Measurements from ENCODE around the gene ILK. TPM values are rescaled to one million over a fixed set of nuclear protein-coding genes. Genes with fewer than 3 reads are reported as not detected.

ILK gene
- total RNA-seq, 6 experiments from 2014 or later = 195 to 245 (median 223) TPM

DNA sequence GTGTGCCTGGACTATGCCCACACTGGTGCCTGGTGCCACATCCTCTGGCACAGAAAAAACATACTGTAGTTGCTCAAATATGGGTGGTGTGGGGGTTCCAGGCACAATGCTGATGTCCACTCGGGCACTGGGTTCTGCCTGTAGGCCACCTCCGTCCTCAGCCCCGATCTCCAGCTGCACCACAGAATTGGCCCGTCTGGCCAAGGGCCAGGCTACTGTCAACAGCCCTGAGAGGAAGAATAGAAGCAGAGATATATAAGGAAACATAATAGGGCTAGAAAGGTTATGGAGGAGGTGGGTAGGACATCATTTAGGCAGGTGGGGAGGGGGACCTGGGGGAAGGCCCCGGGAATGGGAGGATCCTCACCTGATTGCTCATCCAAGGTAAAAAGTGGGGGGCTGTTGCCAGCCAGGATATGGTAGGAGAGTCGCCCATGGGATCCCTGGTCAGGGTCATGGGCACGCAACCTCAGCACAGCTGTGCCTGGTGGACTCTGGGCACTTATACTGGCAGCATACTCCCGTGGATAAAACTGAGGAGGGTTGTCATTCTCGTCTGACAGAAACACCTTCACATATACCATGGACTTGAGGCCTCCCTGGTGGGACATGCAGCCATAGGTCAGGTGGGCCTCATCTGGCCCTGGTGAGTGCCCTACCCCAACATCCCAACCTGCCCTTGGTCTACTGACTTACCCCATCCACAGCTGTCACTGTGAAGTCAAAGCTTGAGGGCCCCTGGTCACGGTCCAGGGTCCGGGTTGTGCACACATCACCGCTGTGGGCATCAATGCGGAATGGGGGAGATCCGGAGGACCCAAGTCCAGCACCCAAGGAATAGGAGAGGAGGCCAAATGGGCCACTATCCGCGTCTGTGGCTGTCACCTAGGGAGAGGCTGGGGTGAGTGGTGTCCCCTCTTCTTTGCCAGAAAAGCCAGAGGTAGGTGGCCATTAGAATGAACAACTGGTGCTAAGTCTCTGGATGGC lies 30.1 kb downstream of the ILK start:
- H3K4me1 Mint-ChIP-seq (ENCODE audit: low read depth) = no peaks in the 10 kb centered on the region
- no peaks in the 10 kb centered on the region for H3K27me3 Mint-ChIP-seq (ENCODE audit: insufficient read depth)
- no peak for DNase-seq
- TF ChIP-seq, protein P1, sequence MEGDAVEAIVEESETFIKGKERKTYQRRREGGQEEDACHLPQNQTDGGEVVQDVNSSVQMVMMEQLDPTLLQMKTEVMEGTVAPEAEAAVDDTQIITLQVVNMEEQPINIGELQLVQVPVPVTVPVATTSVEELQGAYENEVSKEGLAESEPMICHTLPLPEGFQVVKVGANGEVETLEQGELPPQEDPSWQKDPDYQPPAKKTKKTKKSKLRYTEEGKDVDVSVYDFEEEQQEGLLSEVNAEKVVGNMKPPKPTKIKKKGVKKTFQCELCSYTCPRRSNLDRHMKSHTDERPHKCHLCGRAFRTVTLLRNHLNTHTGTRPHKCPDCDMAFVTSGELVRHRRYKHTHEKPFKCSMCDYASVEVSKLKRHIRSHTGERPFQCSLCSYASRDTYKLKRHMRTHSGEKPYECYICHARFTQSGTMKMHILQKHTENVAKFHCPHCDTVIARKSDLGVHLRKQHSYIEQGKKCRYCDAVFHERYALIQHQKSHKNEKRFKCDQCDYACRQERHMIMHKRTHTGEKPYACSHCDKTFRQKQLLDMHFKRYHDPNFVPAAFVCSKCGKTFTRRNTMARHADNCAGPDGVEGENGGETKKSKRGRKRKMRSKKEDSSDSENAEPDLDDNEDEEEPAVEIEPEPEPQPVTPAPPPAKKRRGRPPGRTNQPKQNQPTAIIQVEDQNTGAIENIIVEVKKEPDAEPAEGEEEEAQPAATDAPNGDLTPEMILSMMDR (IDR thresholded peaks at IDR 0.05) = no peak
- H3K9me3 Mint-ChIP-seq = no peaks in the 10 kb centered on the region
- no peak overlapping the region for H3K27ac Mint-ChIP-seq
- no peak overlapping the region for H3K4me3 Mint-ChIP-seq
- no peaks in the 10 kb centered on the region for H3K36me3 Mint-ChIP-seq (ENCODE audit: low read depth)

DNA sequence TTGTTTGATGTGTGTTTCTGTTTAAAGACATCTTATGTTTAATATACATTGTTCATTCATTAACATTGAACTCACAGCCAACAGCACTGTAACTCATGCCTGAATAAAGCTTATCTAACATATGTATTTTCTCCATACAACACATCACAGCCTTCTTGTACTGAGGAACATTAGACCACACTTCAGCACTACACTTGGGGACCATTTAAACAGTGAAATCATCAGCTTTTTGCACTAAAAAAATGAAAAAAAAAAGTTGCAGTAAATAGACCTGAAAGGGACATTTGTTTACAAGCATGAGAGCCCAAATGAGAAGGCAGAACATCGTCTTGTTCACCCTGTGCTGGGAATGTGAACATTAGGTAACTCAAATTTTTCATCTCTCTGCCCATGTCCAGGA lies 31.0 kb downstream of the ILK start:
- Mint-ChIP-seq H3K4me3 (no peak overlapping the region), H3K27ac (peak overlapping the region; percentile 8; the same call in 1 of the 2 replicates), H3K36me3 (ENCODE audit: low read depth) (no peaks in the 10 kb centered on the region), H3K27me3 (ENCODE audit: insufficient read depth) (no peaks in the 10 kb centered on the region), H3K9me3 (no peaks in the 10 kb centered on the region), H3K4me1 (ENCODE audit: low read depth) (no peaks in the 10 kb centered on the region)
- no peak for DNase-seq
- TF ChIP-seq, protein P1 (IDR thresholded peaks at IDR 0.05) = no peak

DNA sequence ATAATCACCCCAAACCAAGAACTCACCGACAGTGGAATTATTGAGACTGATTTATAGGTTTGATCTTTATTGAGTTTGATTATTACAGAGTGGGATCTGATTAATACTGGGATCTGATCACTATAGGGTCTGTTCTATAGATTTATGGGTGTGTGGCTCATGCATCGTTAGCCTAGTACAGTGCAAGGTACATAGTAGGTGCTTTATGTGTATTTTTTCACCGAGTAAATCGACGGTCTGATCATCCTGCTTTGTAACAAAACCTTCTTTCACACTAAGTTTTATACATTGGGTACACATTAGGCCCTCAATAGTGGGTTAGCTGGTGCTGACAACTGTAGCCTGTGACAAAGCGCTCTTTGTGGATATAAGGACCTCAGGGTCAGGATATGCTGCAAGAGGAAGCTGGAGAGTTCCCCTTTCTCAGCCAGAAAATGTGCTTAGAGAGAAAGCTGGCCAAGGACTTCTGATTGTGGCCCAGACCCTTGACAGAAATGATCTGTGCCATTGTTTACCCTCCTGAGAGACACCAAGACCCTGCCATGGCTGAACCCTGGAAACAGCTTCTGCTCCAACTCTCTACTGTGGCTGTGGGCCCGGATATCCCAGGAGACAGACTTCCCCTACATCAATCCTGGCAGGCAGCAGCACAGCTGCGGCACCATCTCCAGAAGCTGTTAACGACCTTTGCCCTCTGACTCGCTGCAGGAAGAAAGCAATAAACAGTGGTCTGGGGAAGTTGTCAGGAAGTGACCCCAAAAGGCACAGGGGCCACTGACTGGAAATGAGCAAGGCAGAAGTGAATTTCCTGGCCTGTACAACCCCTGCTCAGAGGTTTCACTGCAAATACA lies 31.7 kb downstream of the ILK start:
- H3K4me3 Mint-ChIP-seq = no peak overlapping the region
- H3K36me3 Mint-ChIP-seq (ENCODE audit: low read depth) = no peaks in the 10 kb centered on the region
- no peak overlapping the region for H3K27ac Mint-ChIP-seq
- no peaks in the 10 kb centered on the region for H3K27me3 Mint-ChIP-seq (ENCODE audit: insufficient read depth)
- TF ChIP-seq, protein P1 (IDR thresholded peaks at IDR 0.05) = no peak
- no peaks in the 10 kb centered on the region for H3K9me3 Mint-ChIP-seq
- DNase-seq = no peak
- no peaks in the 10 kb centered on the region for H3K4me1 Mint-ChIP-seq (ENCODE audit: low read depth)

DNA sequence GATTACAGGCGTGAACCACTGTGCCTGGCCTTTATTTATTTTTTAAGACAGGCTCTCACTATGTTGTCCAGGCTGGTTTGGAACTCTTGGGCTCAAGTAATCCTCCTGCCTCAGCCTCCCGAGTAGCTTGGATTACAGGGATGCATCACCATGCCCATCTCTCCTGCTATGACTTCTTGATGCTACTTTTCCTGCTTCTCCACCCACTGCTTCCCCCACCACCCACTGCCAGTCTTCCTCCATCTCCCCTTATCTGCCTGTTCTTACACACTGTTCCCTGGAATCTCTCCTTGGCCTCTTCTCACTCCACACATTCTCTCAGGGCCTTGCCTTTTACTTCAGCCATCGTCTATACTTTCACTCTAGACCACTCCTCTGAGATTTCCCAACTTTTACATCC lies 32.9 kb downstream of the ILK start:
- no peak overlapping the region for H3K4me3 Mint-ChIP-seq
- no peaks in the 10 kb centered on the region for H3K4me1 Mint-ChIP-seq (ENCODE audit: low read depth)
- no peak overlapping the region for H3K27ac Mint-ChIP-seq
- DNase-seq = no peak
- H3K9me3 Mint-ChIP-seq = no peaks in the 10 kb centered on the region
- H3K36me3 Mint-ChIP-seq (ENCODE audit: low read depth) = no peaks in the 10 kb centered on the region
- TF ChIP-seq, protein P1 (IDR thresholded peaks at IDR 0.05) = no peak
- no peaks in the 10 kb centered on the region for H3K27me3 Mint-ChIP-seq (ENCODE audit: insufficient read depth)

DNA sequence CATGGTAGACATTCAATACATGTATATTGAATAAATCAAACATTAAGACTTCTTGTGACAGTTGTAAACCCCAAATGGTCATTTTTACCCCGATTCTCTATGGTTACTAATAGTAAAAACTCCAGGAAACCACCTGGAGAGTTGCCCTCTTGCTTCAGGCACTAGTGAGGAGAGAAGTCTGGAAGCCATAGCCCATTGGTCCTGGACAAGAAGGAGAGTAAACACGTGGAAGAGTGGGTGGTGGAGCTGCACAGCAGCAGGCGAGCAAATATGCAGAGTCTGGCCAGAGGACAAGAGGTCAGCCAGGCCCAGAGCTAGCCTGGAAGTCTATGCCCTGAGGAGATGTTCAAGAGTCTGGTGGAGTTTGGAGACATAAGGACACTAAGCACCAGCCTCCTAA lies 34.3 kb downstream of the ILK start:
- H3K4me3 Mint-ChIP-seq = no peak overlapping the region
- H3K27ac Mint-ChIP-seq = no peak overlapping the region
- no peaks in the 10 kb centered on the region for H3K4me1 Mint-ChIP-seq (ENCODE audit: low read depth)
- no peaks in the 10 kb centered on the region for H3K36me3 Mint-ChIP-seq (ENCODE audit: low read depth)
- TF ChIP-seq, protein P1 (IDR thresholded peaks at IDR 0.05) = no peak
- DNase-seq = peak; percentile 91
- H3K9me3 Mint-ChIP-seq = no peaks in the 10 kb centered on the region
- H3K27me3 Mint-ChIP-seq (ENCODE audit: insufficient read depth) = no peaks in the 10 kb centered on the region
